ENCODE results near the gene DNAAF5.
"Not testable (repeated sequence)": the region's sequence is repeated elsewhere in the genome, so short reads cannot be mapped to it uniquely, and the experiment has no call there.

Gene DNAAF5

DNA sequence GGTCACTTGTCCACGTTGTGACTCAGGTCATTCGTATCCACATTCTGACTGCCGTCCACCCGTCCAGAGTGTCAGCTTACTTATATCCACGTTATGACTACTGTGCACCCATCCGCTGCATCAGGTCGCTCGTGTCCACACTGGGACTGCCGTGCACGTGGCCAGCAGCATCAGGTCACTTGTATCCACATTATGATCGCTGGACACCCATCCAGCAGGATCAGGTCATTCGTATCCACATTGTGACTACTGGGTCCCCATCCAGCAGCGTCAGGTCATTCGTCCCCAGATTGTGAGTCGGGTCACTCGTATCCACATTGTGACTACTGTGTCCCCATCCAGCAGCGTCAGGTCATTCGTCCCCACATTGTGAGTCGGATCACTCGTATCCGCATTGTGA is 58.5 kb downstream of the DNAAF5 start:
- no peak for DNase-seq

- no peak for DNase-seq
These were observed 58.9 kb downstream of the DNAAF5 start for GRCh38 chr7:785416-785815.

DNA sequence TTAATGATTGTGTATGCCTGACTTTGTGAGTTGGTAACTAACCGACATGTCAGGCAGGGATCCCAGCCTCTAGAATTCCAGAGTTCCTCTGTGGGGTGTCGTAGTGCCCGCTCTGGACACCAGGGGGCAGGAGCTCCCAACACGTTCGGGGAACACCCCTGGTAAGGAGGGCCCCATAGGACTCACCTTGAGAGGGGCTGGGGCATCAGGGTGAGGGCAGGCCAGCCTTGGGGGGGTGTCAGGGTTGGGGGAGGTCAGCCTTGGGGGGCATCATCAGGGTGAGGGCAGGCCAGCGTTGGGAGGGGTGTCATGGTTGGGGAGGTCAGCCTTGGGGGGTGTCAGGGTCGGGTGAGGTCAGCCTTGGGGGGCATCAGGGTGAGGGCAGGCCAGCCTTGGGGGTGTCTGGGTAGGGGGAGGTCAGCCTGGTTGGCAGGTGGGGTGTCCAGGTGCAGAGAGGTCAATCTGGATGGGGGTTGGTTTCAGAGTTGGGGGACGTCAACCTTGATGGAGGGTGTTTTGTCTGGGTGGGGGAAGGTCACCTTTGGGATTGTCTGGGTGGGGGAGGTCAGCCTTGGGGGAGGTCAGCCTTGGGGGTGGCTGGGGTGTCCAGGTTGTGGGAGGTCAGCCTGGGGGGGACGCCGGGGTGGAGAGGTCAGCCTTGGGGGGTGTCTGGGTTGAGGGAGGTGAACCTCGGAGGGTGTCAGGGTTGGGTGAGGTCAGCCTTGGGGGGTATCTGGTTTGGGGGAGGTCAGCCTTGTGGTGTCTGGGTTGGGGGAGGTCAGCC is 60.2 kb downstream of the DNAAF5 start:
- DNase-seq = peak; percentile 66 to 71

DNA sequence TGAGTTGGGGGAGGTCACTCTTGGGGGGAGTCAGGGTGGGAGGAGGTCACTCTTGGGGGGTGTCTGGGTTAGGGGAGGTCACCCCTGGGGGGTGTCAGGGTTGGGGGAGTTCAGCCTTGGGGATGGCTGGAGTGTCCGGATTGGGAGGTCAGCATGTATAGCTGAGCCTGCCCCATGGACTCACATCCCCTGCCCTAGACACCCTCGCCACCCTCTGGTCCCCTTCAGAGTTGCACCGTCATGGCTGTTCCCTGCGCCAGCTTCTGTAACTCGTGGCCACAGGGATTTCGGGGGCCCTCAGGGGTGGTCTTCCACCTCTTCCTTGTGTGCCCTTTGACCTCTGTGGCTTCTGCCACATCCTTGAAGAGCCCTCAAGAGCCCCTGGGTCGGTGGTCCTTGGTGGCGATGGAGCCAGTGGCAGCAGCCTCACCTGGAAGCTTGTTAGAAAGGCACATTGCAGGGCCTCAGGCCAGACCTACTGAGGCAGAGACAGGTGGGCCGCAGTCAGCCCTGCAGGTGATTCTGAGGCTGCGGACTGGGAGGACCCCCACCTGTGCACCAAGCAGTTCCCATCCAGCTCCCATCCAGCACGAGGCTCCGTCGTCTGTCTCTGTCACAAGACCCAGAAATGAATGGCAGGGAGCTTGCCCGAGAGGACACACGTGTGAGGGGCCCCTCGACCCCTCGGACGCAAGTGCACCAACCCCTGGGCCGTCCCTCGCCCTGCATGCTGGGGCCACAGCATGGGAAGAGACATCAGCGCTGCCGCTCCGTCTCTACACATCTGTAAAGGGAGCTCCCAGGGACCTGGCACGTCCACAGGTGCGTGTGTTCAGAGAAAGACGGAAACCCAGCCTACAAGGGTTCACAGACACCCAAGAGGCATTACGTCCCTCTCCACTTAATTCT is 61.1 kb downstream of the DNAAF5 start:
- DNase-seq = no peak

- DNase-seq = no peak
These were observed 65.0 kb downstream of the DNAAF5 start for GRCh38 chr7:791519-791918.

DNA sequence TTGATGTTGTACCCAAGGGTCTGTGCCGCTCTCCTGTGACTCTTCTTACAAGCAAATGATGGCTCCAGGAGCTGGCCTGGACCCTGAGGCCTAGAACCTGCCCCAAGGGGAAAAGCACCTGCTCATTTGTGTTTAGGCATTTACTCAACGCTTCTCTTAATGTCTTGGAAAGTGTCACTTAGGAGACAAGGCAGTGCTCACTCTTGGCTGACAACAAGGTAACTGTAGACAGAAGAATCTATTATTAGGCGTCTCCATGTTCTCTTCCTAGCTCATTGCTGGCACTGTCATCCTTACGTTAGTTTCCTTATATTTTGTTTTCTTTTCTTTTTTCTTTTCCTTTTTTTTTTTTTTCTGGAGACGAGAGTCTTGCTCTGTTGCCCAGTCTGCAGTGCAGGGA is 67.7 kb downstream of the DNAAF5 start:
- DNase-seq = no peak

GRCh38 chr7:794671-795329 is 68.3 kb downstream of the DNAAF5 start:
- no peak for DNase-seq

- not testable (repeated sequence) for DNase-seq
These were observed 70.1 kb downstream of the DNAAF5 start for GRCh38 chr7:796434-797169.

GRCh38 chr7:798921-799470 is 72.5 kb downstream of the DNAAF5 start:
- no peak for DNase-seq

- DNase-seq = no peak
These were observed 74.2 kb downstream of the DNAAF5 start for GRCh38 chr7:800692-801091.

DNA sequence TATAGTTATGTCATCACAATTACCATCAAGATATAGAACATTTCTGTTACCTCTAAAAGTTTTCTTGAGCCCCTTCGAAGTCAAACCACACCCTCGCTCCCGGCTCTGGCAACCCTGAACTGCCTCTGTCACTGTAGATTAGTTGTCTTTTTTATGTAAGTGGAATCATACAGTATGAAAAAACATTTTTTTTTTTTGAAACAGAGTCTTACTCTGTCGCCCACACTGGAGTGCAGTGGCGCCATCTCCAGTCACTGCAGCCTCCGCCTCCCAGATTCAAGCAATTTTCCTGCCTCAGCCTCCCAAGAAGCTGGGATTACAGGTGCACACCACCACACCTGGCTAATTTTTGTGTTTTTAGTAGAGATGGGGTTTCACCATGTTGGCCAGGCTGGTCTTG is 74.9 kb downstream of the DNAAF5 start:
- not testable (repeated sequence) for DNase-seq

GRCh38 chr7:801940-802381 is 75.5 kb downstream of the DNAAF5 start:
- no peak for DNase-seq

- DNase-seq = no peak
These were observed 76.2 kb downstream of the DNAAF5 start for GRCh38 chr7:802500-803242.

DNA sequence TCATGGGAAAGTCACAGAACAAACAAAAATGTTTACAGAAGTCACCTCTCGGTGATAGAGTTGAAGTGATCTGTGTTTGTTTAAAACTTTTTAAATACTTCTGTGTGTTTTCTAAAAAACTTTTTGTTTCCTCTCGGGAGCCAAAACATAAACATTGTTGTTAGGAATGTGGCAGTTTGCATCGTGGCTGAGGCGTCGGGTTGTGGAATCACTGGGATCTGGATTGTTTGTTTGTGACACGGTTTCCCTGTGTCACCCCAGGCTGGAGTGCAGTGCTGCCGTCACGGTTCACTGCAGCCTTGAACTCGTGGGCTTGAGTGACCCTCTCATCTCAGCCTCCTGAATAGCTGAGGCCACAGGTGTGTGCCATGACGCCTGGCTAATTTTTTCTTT is 76.7 kb downstream of the DNAAF5 start:
- DNase-seq = no peak

DNA sequence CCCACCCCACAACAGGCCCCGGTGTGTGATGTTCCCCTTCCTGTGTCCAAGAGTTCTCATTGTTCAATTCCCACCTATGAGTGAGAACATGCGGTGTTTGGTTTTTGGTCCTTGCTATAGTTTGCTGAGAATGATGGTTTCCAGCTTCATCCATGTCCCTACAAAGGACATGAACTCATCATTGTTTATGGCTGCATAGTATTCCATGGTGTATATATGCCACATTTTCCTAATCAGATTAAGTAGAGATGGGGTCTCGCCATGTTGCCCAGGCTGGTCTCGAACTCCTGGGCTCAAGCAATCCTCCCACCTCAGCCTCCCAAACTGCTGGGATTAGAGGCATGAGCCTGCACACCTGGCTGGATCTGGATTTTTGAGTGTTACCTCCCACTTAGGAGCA is 77.3 kb downstream of the DNAAF5 start:
- not testable (repeated sequence) for DNase-seq

DNA sequence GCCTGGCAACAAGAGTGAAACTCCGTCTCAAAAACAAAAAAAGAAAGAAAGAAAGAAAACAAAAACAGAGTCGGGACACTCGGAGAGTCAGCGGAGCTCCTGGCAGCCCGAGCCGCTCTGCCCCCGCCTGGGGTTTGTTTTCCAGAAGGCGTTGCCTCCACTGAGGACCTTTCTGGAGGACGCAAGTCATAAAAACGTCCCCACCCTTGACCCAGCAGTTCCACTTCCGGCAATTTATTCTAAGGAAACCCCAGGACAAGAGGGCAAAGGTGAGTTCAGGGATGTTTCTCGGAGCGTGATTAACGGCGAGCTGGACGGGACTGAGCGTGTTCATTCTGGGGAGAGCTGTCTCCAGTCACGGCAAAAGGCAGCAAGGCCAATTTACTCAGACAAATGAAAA is 78.8 kb downstream of the DNAAF5 start:
- no peak for DNase-seq

GRCh38 chr7:815284-816216 is 89.1 kb downstream of the DNAAF5 start:
- peak in 1 of 2 experiments; percentile 15 for DNase-seq

GRCh38 chr7:816300-816750 is 89.8 kb downstream of the DNAAF5 start:
- peak; percentile 97 for DNase-seq

DNA sequence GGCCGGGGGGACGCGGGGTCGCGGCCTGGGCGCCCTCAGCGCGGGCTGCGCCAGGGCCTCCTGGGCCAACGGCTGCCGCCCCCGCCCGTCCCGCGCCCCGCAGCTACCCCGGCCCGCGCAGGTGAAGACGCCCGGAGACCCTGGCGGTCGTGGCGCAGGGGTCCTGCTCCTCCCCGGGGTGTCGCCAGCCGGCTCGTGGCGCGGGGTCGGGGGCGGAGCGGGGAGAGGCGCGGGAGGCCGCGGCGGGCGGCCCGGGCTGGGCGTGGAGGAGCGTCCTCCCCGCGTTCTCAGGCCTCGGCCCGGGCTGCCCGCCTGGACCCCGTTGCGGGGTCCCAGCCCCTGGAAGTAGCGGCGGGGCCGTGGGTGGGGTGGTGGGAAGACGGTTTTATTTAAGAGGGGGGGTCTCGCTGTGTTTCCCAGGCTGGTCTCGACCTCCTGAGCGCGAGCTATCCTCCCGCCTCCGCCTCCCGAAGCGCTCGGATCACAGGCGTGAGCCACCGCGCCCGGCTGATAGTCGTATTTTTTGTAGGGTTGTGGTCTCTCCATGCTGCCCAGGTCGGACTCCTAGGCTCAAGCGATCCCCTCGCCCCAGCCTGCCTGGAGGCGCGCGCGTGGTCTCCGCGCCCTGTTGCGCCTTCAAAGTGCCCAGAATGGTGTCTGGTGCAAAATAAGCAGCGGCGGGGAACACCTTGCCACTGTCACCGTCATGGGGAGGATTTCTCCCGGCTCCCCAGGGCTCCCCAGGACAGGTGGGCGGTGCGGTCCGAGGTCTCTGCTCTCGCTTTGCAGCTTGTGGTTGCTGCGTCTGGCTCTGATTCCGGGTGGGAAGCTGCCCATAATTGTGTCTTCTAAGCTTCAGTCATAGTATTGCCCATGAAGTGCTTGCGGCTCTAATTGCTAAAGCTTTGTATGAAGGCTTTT is 90.5 kb downstream of the DNAAF5 start:
- DNase-seq = peak; percentile 20 to 26
